ENCODE data around the gene CA10. TPM values are rescaled to one million over a fixed set of nuclear protein-coding genes. Genes with fewer than 3 reads are reported as not detected.

The CA10 gene
- total and polyA plus RNA-seq, 2 of the 4 experiments (the other 2 are of a cell fraction): not detected

GRCh38 chr17:51765282-51766135, 393.0 kb downstream of the CA10 start:
- no peak for ATAC-seq (ENCODE audit: low read depth)
- H3K27me3 ChIP-seq (ENCODE audit: control insufficient read depth, insufficient read depth, low read length): no peaks in the 10 kb centered on the region
- H3K9me3 ChIP-seq (ENCODE audit: control insufficient read depth, insufficient read depth, low read length): no peaks in the 10 kb centered on the region
- no peak overlapping the region for H3K18ac ChIP-seq (ENCODE audit: low read depth, low read length)
- H3K4me2 ChIP-seq (ENCODE audit: low read depth, low read length): no peak overlapping the region
- no peak overlapping the region for H2BK5ac ChIP-seq (ENCODE audit: low read depth, low read length, poor library complexity, severe bottlenecking)
- H4K8ac ChIP-seq (ENCODE audit: low read depth in 2 of 2, low read length in 2 of 2): no peak overlapping the region
- H2AK9ac ChIP-seq (replicated peaks; ENCODE audit: low read depth, low read length, poor library complexity): no peak overlapping the region
- no peak overlapping the region for H2BK15ac ChIP-seq (ENCODE audit: low read depth, low read length)
- H3K14ac ChIP-seq (replicated peaks; ENCODE audit: low read depth, low read length): no peak overlapping the region
- no peak overlapping the region for H3K9ac ChIP-seq (ENCODE audit: low read depth, low read length)
- DNase-seq: no peak
- H3K27ac ChIP-seq (ENCODE audit: insufficient read depth, low read length): no peak overlapping the region
- 14% methylated on average over 1 of the region's 8 CpGs; no CpG with 5 or more reads in 1 of the 2 experiments for WGBS, 2 experiments (ENCODE audit: extremely low coverage in 2 of 2, insufficient read length in 1 of 2)
- no peak overlapping the region for H3K56ac ChIP-seq (ENCODE audit: extremely low read depth, insufficient read depth, low read length)
- no peak overlapping the region for H3K23ac ChIP-seq (ENCODE audit: low read depth, low read length)
- no TSS peak for BruUV-seq (replicated peaks)
- in situ Hi-C loops (cut with MboI; ENCODE audit: low sequenced_read_pairs) (no loop called here), dilution Hi-C loops (cut with HindIII; ENCODE audit: low sequenced_read_pairs, unreplicated experiment) (no loop called here), intact Hi-C loops (cut with micrococcal nuclease) (loop anchor here (2.0 kb wide), 1 partner anchor 467 kb away; no protein-coding TSS in a partner anchor)
- no peak overlapping the region for H2AFZ ChIP-seq (replicated peaks; ENCODE audit: low read length, poor library complexity)
- H3K4me1 ChIP-seq (ENCODE audit: control insufficient read depth, insufficient read depth, low read length): no peaks in the 10 kb centered on the region
- no peak overlapping the region for H3K4ac ChIP-seq (ENCODE audit: low read depth, low read length)
- H3K4me3 ChIP-seq (ENCODE audit: insufficient read depth, low read depth, low read length): no peak overlapping the region
- H3K36me3 ChIP-seq (ENCODE audit: control insufficient read depth, insufficient read depth, low read length): no peaks in the 10 kb centered on the region
- TF ChIP-seq CHD1 (IDR thresholded peaks at IDR 0.05; ENCODE audit: low read depth, low read length): no peak
- TF ChIP-seq POLR2A (IDR thresholded peaks at IDR 0.05; ENCODE audit: low read depth, low read length): no peak
- no peak for TF ChIP-seq BHLHE40 (IDR thresholded peaks at IDR 0.05; ENCODE audit: low read depth, low read length)
- no peak overlapping the region for H2AK5ac ChIP-seq (ENCODE audit: low read depth, low read length)
- H3K9me1 ChIP-seq (ENCODE audit: insufficient read depth, low read length): no peaks in the 10 kb centered on the region
- no peak overlapping the region for H2BK120ac ChIP-seq (ENCODE audit: low read depth, low read length)
- CTCF ChIA-PET: interaction anchor here (1.3 kb wide), 1 partner anchor 20 kb away, joined by 3 read pairs; no protein-coding TSS in a partner anchor
- POLR2A ChIA-PET (ENCODE audit: unreplicated experiment): no interaction called here
- no peak overlapping the region for H4K5ac ChIP-seq (ENCODE audit: low read depth, low read length)
- H4K20me1 ChIP-seq (ENCODE audit: insufficient read depth, low read length): no peaks in the 10 kb centered on the region
- no peak overlapping the region for H4K91ac ChIP-seq (ENCODE audit: insufficient read depth, low read depth, low read length)
- no peak overlapping the region for H2BK20ac ChIP-seq (ENCODE audit: low read depth, low read length)
- H3K79me1 ChIP-seq (ENCODE audit: low read depth in 1 of 2, low read length in 2 of 2): no peaks in the 10 kb centered on the region
